ENCODE results near the gene PRDM2. TPM values are rescaled to one million over a fixed set of nuclear protein-coding genes. Genes with fewer than 3 reads are reported as not detected.

PRDM2 gene
- total and polyA plus RNA-seq, 2 of the 13 experiments (the other 11 are each of a cell fraction or from before 2014, with no cell fraction given), result 4.0 to 6.5 TPM

- no peak for ATAC-seq
- no peak overlapping the region for H3K27ac ChIP-seq (ENCODE audit: extremely low read length, insufficient read depth, low read length)
- H3K4me3 ChIP-seq (replicated peaks in 1 of 3; ENCODE audit: insufficient read depth in 1 of 3, low read depth in 2 of 3, low read length in 3 of 3), result no peak overlapping the region
- in situ Hi-C loops (cut with HindIII; ENCODE audit: extremely low pct_ligation_motif_present, low pct_unique_long_range_greater_than_20kb), result no loop called here
- H3K9me3 ChIP-seq (ENCODE audit: low read length), result no peaks in the 10 kb centered on the region
- no peaks in the 10 kb centered on the region for H4K20me1 ChIP-seq (ENCODE audit: insufficient read depth, low read length)
- 92% methylated on average over 13 of the region's 13 CpGs for WGBS (ENCODE audit: low lambda C conversion rate)
- H2AFZ ChIP-seq (ENCODE audit: low read length), result no peak overlapping the region
- H3K4me1 ChIP-seq (ENCODE audit: insufficient read depth, low read length), result no peaks in the 10 kb centered on the region
- H3K27me3 ChIP-seq (ENCODE audit: control insufficient read depth in 1 of 2, insufficient read depth in 2 of 2, low read length in 2 of 2), result no peaks in the 10 kb centered on the region
- POLR2A ChIA-PET, result no interaction called here
- intact Hi-C loops (cut with micrococcal nuclease; ENCODE audit: unreplicated experiment), result no loop called here
- DNase-seq (ENCODE audit: low spot score), result no peak
- H3K9ac ChIP-seq (ENCODE audit: insufficient read depth, low read depth, low read length), result no peak overlapping the region
- peaks cover 0 to 8% of the 10 kb centered on the region in 2 experiments; a peak in 1 of 5 replicates for H3K36me3 ChIP-seq (replicated peaks in 1 of 2; ENCODE audit: control insufficient read depth in 1 of 2, insufficient read depth in 2 of 2, low read length in 2 of 2)
- FAIRE-seq, result no peak
- CTCF ChIA-PET (ENCODE audit: low intra/inter-chr PET ratio, low total read pairs), result no interaction called here
- BruUV-seq (replicated peaks), result no TSS peak
- H3K79me2 ChIP-seq (ENCODE audit: insufficient read depth, low read length), result no peaks in the 10 kb centered on the region
- no peak for TF ChIP-seq NFRKB (IDR thresholded peaks at IDR 0.05)
- TF ChIP-seq PLSCR1 (CRISPR knock-in tag; IDR thresholded peaks at IDR 0.05; ENCODE audit: borderline replicate concordance), result no peak
- no peak overlapping the region for H3K4me2 ChIP-seq (ENCODE audit: low read depth, low read length)
Measured at GRCh38 chr1:13790290-13791030, 90.5 kb downstream of the PRDM2 start.

GRCh38 chr1:13792419-13792818 lies 92.4 kb downstream of the PRDM2 start:
- Histone ChIP-seq H3K4me1 (ENCODE audit: insufficient read depth, low read length) (no peaks in the 10 kb centered on the region), H3K4me3 (replicated peaks in 1 of 3; ENCODE audit: insufficient read depth in 1 of 3, low read depth in 2 of 3, low read length in 3 of 3) (no peak overlapping the region), H3K9me3 (ENCODE audit: low read length) (no peaks in the 10 kb centered on the region), H4K20me1 (ENCODE audit: insufficient read depth, low read length) (no peaks in the 10 kb centered on the region), H3K9ac (ENCODE audit: insufficient read depth, low read depth, low read length) (no peak overlapping the region), H2AFZ (ENCODE audit: low read length) (no peak overlapping the region), H3K79me2 (ENCODE audit: insufficient read depth, low read length) (no peaks in the 10 kb centered on the region), H3K36me3 (replicated peaks in 1 of 2; ENCODE audit: control insufficient read depth in 1 of 2, insufficient read depth in 2 of 2, low read length in 2 of 2) (no peaks in the 10 kb centered on the region; a peak in 1 of 5 replicates), H3K4me2 (ENCODE audit: low read depth, low read length) (no peak overlapping the region), H3K27ac (ENCODE audit: extremely low read length, insufficient read depth, low read length) (no peak overlapping the region), H3K27me3 (ENCODE audit: control insufficient read depth in 1 of 2, insufficient read depth in 2 of 2, low read length in 2 of 2) (no peaks in the 10 kb centered on the region)
- WGBS (ENCODE audit: low lambda C conversion rate), result 95% methylated on average over 6 of the region's 6 CpGs
- intact Hi-C loops (cut with micrococcal nuclease; ENCODE audit: unreplicated experiment), result no loop called here
- no peak for ATAC-seq
- POLR2A ChIA-PET, result no interaction called here
- TF ChIP-seq ZNF547 (CRISPR knock-in tag; IDR thresholded peaks at IDR 0.05) (no peak), ZNF816 (CRISPR knock-in tag; IDR thresholded peaks at IDR 0.05; ENCODE audit: borderline replicate concordance) (no peak), ZNF230 (CRISPR knock-in tag; IDR thresholded peaks at IDR 0.05) (no peak), ZNF839 (CRISPR knock-in tag; IDR thresholded peaks at IDR 0.05; ENCODE audit: borderline replicate concordance) (no peak), NFIC (IDR thresholded peaks at IDR 0.05; ENCODE audit: low read length) (no peak), CHCHD3 (CRISPR knock-in tag; IDR thresholded peaks at IDR 0.05) (no peak)
- BruUV-seq (replicated peaks), result no TSS peak
- in situ Hi-C loops (cut with HindIII; ENCODE audit: extremely low pct_ligation_motif_present, low pct_unique_long_range_greater_than_20kb), result no loop called here
- no peak for FAIRE-seq
- DNase-seq (ENCODE audit: low spot score), result no peak
- CTCF ChIA-PET (ENCODE audit: low intra/inter-chr PET ratio, low total read pairs), result no interaction called here

Data from HepG2 (cell line).